GM21576 (cell line): ENCODE measurements around the gene CRY2.
"Not testable (repeated sequence)": the region's sequence is repeated elsewhere in the genome, so short reads cannot be mapped to it uniquely, and the experiment has no call there.

Experiments
- ATAC-seq: cut with Tn5 transposase; IDR thresholded peaks from one replicate; pipeline ENCODE4 v1.9.1; 2021; ENCODE audit warnings: mild to moderate bottlenecking, moderate library complexity; ENCODE audit not compliant: unreplicated experiment

The CRY2 gene

GRCh38 chr11:45846974-45847910 is at the start of gene CRY2:
Gene CRY2, plus strand, starts transcription at chr11:45847475. Its CDS starts 16 bp downstream, at chr11:45847491.
- peak; percentile 91 for ATAC-seq

GRCh38 chr11:45798793-45799441 is 48.4 kb upstream of the CRY2 start:
- ATAC-seq, result no peak

GRCh38 chr11:45799562-45799961 is 47.7 kb upstream of the CRY2 start:
- ATAC-seq, result no peak

- ATAC-seq, result no peak
These were observed 47.0 kb upstream of the CRY2 start for GRCh38 chr11:45800261-45800660.

- ATAC-seq, result no peak
These were observed 45.5 kb upstream of the CRY2 start for GRCh38 chr11:45801723-45802315.

GRCh38 chr11:45802531-45803317 is 44.6 kb upstream of the CRY2 start:
- ATAC-seq, result no peak

- peak; percentile 16 for ATAC-seq
These were observed 43.1 kb upstream of the CRY2 start for GRCh38 chr11:45803971-45804760.

- ATAC-seq, result peak; percentile 92
These were observed 42.4 kb upstream of the CRY2 start, which contains the start of gene SLC35C1 for GRCh38 chr11:45804761-45805304. Gene SLC35C1, plus strand, starts transcription at chr11:45805149. Its CDS starts 653 bp downstream, at chr11:45805802.

- ATAC-seq, result peak; percentile 17
These were observed 41.8 kb upstream of the CRY2 start for GRCh38 chr11:45805305-45806071.

GRCh38 chr11:45806072-45806933 is 41.0 kb upstream of the CRY2 start:
- ATAC-seq, result no peak

GRCh38 chr11:45806937-45807791 is 40.1 kb upstream of the CRY2 start:
- no peak for ATAC-seq

GRCh38 chr11:45807792-45808238 is 39.5 kb upstream of the CRY2 start:
- no peak for ATAC-seq

- ATAC-seq, result not testable (repeated sequence)
These were observed 38.8 kb upstream of the CRY2 start for GRCh38 chr11:45808427-45808826.

GRCh38 chr11:45809456-45810395 is 37.5 kb upstream of the CRY2 start:
- ATAC-seq, result no peak

- no peak for ATAC-seq
These were observed 36.7 kb upstream of the CRY2 start for GRCh38 chr11:45810431-45811108.
